ENCODE results near the gene CD200.
"Not testable (repeated sequence)": the region's sequence is repeated elsewhere in the genome, so short reads cannot be mapped to it uniquely, and the experiment has no call there.

DNA sequence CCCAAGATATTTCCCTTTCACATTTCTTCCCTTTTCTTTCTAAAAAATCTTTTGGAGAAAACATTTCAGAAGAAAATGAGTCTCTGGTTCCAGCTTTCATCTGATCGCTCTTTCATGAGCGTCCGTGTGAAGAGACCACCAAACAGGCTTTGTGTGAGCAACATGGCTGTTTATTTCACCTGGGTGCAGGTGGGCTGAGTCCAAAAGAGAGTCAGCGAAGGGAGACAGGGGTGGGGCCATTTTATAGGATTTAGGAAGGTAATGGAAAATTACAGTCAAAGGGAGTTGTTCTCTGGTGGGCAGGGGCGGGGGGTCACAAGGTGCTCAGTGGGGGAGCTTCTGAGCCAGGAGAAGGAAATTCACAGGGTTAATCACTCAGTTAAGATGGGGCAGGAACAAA, 67.4 kb downstream of the CD200 start:
- TF ChIP-seq, protein P1, sequence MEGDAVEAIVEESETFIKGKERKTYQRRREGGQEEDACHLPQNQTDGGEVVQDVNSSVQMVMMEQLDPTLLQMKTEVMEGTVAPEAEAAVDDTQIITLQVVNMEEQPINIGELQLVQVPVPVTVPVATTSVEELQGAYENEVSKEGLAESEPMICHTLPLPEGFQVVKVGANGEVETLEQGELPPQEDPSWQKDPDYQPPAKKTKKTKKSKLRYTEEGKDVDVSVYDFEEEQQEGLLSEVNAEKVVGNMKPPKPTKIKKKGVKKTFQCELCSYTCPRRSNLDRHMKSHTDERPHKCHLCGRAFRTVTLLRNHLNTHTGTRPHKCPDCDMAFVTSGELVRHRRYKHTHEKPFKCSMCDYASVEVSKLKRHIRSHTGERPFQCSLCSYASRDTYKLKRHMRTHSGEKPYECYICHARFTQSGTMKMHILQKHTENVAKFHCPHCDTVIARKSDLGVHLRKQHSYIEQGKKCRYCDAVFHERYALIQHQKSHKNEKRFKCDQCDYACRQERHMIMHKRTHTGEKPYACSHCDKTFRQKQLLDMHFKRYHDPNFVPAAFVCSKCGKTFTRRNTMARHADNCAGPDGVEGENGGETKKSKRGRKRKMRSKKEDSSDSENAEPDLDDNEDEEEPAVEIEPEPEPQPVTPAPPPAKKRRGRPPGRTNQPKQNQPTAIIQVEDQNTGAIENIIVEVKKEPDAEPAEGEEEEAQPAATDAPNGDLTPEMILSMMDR (IDR thresholded peaks at IDR 0.05) = not testable (repeated sequence)
- TF ChIP-seq POLR2A (IDR thresholded peaks at IDR 0.05) = not testable (repeated sequence)

All from right lobe of liver (tissue), 4 donors.